Upper lobe of left lung (tissue), 4 donors: ENCODE measurements around the gene RAF1.

Source experiments
- CTCF ChIP-seq, 6 experiments: fragments of 450-650 bp in 4 of 6; fragments of 200-600 bp in 2 of 6; sonication (generic) in 2 of 6; IDR thresholded peaks; one replicate each; pipeline ENCODE4 v1.5.1; 2016 to 2019; ENCODE audit warnings: antibody characterized with exemption in 6 of 6
- EP300 ChIP-seq, 4 donors: sonication (generic); formaldehyde crosslinking; IDR thresholded peaks; one replicate each; pipeline ENCODE4 v1.5.1; 2017; ENCODE audit warnings: antibody characterized with exemption in 4 of 4, control low read depth in 2 of 4
- POLR2A ChIP-seq, 4 donors: fragments of 450-650 bp; IDR thresholded peaks; one replicate each; pipeline ENCODE4 v1.5.1; 2016 to 2017; ENCODE audit warnings: antibody characterized with exemption in 4 of 4, mild to moderate bottlenecking in 2 of 4
- POLR2AphosphoS5 ChIP-seq, 2 donors: sonication (generic); formaldehyde crosslinking; IDR thresholded peaks; one replicate each; pipeline ENCODE4 v1.5.1; 2017; ENCODE audit warnings: antibody characterized with exemption in 2 of 2

- TF ChIP-seq CTCF (IDR thresholded peaks at IDR 0.05) (no peak), POLR2A (IDR thresholded peaks at IDR 0.05) (no peak), POLR2AphosphoS5 (IDR thresholded peaks at IDR 0.05) (no peak), EP300 (IDR thresholded peaks at IDR 0.05) (no peak)
Measured at GRCh38 chr3:12630292-12630691, 33.6 kb downstream of the RAF1 start.
